ENCODE results near the gene PYGB.

- no peak for TF ChIP-seq CTCF (IDR thresholded peaks at IDR 0.05)
- no peak for TF ChIP-seq ZFX (IDR thresholded peaks at IDR 0.05; ENCODE audit: borderline replicate concordance)
These were observed 33.7 kb downstream of the PYGB start for GRCh38 chr20:25281541-25281991.

All from 22Rv1 (cell line).